Measurements from ENCODE around the gene EPN2.

DNA sequence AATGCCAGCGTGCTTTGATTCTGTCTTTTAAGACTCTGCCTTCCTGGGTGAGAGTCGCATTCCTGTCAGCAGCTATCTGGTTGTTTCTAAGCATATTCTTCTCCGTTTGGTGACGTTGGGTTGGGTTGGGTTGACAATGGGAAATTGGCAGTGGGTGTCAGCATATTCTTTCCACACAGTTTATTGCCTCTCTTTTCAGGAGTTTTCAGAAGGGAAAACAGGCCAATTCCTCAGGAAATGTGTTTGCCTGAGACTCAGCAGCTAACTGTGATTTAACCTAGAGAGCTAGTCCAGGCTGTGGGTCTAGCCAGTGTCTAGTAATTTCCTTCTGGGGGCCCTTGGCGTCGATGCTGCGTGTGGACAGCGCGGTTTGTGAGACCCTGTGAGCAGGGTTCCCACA is 21.2 kb downstream of the EPN2 start:
- TF ChIP-seq, protein P1, sequence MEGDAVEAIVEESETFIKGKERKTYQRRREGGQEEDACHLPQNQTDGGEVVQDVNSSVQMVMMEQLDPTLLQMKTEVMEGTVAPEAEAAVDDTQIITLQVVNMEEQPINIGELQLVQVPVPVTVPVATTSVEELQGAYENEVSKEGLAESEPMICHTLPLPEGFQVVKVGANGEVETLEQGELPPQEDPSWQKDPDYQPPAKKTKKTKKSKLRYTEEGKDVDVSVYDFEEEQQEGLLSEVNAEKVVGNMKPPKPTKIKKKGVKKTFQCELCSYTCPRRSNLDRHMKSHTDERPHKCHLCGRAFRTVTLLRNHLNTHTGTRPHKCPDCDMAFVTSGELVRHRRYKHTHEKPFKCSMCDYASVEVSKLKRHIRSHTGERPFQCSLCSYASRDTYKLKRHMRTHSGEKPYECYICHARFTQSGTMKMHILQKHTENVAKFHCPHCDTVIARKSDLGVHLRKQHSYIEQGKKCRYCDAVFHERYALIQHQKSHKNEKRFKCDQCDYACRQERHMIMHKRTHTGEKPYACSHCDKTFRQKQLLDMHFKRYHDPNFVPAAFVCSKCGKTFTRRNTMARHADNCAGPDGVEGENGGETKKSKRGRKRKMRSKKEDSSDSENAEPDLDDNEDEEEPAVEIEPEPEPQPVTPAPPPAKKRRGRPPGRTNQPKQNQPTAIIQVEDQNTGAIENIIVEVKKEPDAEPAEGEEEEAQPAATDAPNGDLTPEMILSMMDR (IDR thresholded peaks at IDR 0.05), result no peak
- TF ChIP-seq POLR2A (IDR thresholded peaks at IDR 0.05), result no peak

Data from adrenal gland (tissue), 5 donors.